IMR-90 (cell line): Measurements from ENCODE around the gene PCBP4. TPM values are rescaled to one million over a fixed set of nuclear protein-coding genes. Genes with fewer than 3 reads are reported as not detected.

Experiments
- ATAC-seq: fragments of 200-7000 bp; cut with Tn5 transposase; 2 replicates; pipeline ENCODE4 v1.9.1; 2020; ENCODE audit warnings: low read depth, mild to moderate bottlenecking, moderate library complexity
- BruUV-seq: library from RNA; stranded (reverse); fragments of 400-500 nt; replicated peaks from 2 replicates; lab custom pipeline; 2021; lab: Mats Ljungman, UMichigan
- CTCF ChIA-PET: fragments of 300-600 bp; formaldehyde crosslinking; extraction: SDS; loops from one replicate; lab custom pipeline; 2021; ENCODE audit warnings: antibody characterized with exemption; lab: Yijun Ruan, JAX
- POLR2A ChIA-PET: fragments of 300-600 bp; sonication (Branson Sonifier 250); formaldehyde crosslinking; loops from one replicate; lab custom pipeline; 2022; ENCODE audit warnings: antibody characterized with exemption; ENCODE audit not compliant: unreplicated experiment; lab: Charles Lee
- DNase-seq: peaks from one replicate; pipeline ENCODE4 v3.0.0; 2013
- H2AFZ ChIP-seq: replicated peaks from 2 replicates; pipeline ENCODE3; 2013; ENCODE audit warnings: low read length, mild to moderate bottlenecking; ENCODE audit not compliant: poor library complexity
- H2AK5ac ChIP-seq: 2 replicates; pipeline ENCODE4 v1.6.1; 2013; ENCODE audit warnings: low read depth, low read length, inconsistent platforms
- H2AK9ac ChIP-seq: replicated peaks from 2 replicates; pipeline ENCODE3; 2013; ENCODE audit warnings: mild to moderate bottlenecking, low read depth, low read length, moderate library complexity; ENCODE audit not compliant: poor library complexity
- H2BK120ac ChIP-seq: 2 replicates; pipeline ENCODE4 v1.6.1; 2013; ENCODE audit warnings: low read depth, low read length, inconsistent platforms
- H2BK15ac ChIP-seq: 3 replicates; pipeline ENCODE4 v1.6.1; 2013; ENCODE audit warnings: low read depth, low read length, inconsistent platforms
- H2BK20ac ChIP-seq: 2 replicates; pipeline ENCODE4 v1.6.1; 2013; ENCODE audit warnings: low read depth, mild to moderate bottlenecking, inconsistent platforms, low read length, moderate library complexity
- H2BK5ac ChIP-seq: 2 replicates; pipeline ENCODE4 v1.6.1; 2013; ENCODE audit warnings: mild to moderate bottlenecking, low read depth, low read length, inconsistent platforms; ENCODE audit not compliant: poor library complexity, severe bottlenecking
- H3K14ac ChIP-seq: replicated peaks from 2 replicates; pipeline ENCODE4 v1.6.1; 2013; ENCODE audit warnings: low read depth, low read length, inconsistent platforms
- H3K18ac ChIP-seq: 2 replicates; pipeline ENCODE4 v1.6.1; 2013; ENCODE audit warnings: low read depth, low read length, control low read depth
- H3K23ac ChIP-seq: 2 replicates; pipeline ENCODE4 v1.6.1; 2013; ENCODE audit warnings: low read depth, low read length, inconsistent platforms
- H3K27ac ChIP-seq: 2 replicates; pipeline ENCODE4 v1.5.1; 2013; ENCODE audit warnings: mild to moderate bottlenecking, control low read depth, low read length; ENCODE audit not compliant: insufficient read depth
- H3K27me3 ChIP-seq: 2 replicates; pipeline ENCODE4 v1.6.1; 2013; ENCODE audit warnings: low read length; ENCODE audit not compliant: control insufficient read depth, insufficient read depth
- H3K36me3 ChIP-seq: 2 replicates; pipeline ENCODE4 v1.6.1; 2013; ENCODE audit warnings: low read length, mixed read lengths; ENCODE audit not compliant: control insufficient read depth, insufficient read depth
- H3K4ac ChIP-seq: 2 replicates; pipeline ENCODE4 v1.6.1; 2013; ENCODE audit warnings: low read depth, low read length, inconsistent platforms
- H3K4me1 ChIP-seq: 2 replicates; pipeline ENCODE4 v1.6.1; 2013; ENCODE audit warnings: low read length, mixed read lengths; ENCODE audit not compliant: control insufficient read depth, insufficient read depth
- H3K4me2 ChIP-seq: 2 replicates; pipeline ENCODE4 v1.6.1; 2013; ENCODE audit warnings: low read depth, mild to moderate bottlenecking, control low read depth, low read length, moderate library complexity
- H3K4me3 ChIP-seq: 2 replicates; pipeline ENCODE4 v1.5.1; 2013; ENCODE audit warnings: low read depth, mild to moderate bottlenecking, control low read depth, low read length, moderate library complexity; ENCODE audit not compliant: insufficient read depth
- H3K56ac ChIP-seq: 2 replicates; pipeline ENCODE4 v1.6.1; 2013; ENCODE audit warnings: low read length, inconsistent platforms; ENCODE audit not compliant: insufficient read depth; ENCODE audit errors: extremely low read depth
- H3K79me1 ChIP-seq, 2 experiments: 2 replicates each; pipeline ENCODE4 v1.6.1; 2013; ENCODE audit warnings: low read length in 2 of 2, inconsistent platforms in 1 of 2, low read depth in 1 of 2
- H3K9ac ChIP-seq: 2 replicates; pipeline ENCODE4 v1.6.1; 2013; ENCODE audit warnings: low read depth, low read length, control low read depth
- H3K9me1 ChIP-seq: 2 replicates; pipeline ENCODE4 v1.6.1; 2013; ENCODE audit warnings: low read length, inconsistent platforms; ENCODE audit not compliant: insufficient read depth
- H3K9me3 ChIP-seq: 2 replicates; pipeline ENCODE4 v1.6.1; 2013; ENCODE audit warnings: low read length; ENCODE audit not compliant: control insufficient read depth, insufficient read depth
- H4K20me1 ChIP-seq: 2 replicates; pipeline ENCODE4 v1.6.1; 2013; ENCODE audit warnings: low read length, inconsistent platforms; ENCODE audit not compliant: insufficient read depth
- H4K5ac ChIP-seq: 2 replicates; pipeline ENCODE4 v1.6.1; 2013; ENCODE audit warnings: mild to moderate bottlenecking, low read depth, low read length, control low read depth
- H4K8ac ChIP-seq, 2 experiments: 2 replicates each; pipeline ENCODE4 v1.6.1; 2013; ENCODE audit warnings: low read depth in 2 of 2, low read length in 2 of 2, control low read depth in 1 of 2, inconsistent platforms in 1 of 2
- H4K91ac ChIP-seq: 2 replicates; pipeline ENCODE4 v1.6.1; 2013; ENCODE audit warnings: low read depth, low read length, inconsistent platforms; ENCODE audit not compliant: insufficient read depth
- BHLHE40 ChIP-seq: fragments of 150-350 bp; IDR thresholded peaks from 2 replicates; pipeline ENCODE4 v1.6.1; 2016; ENCODE audit warnings: mild to moderate bottlenecking, low read depth, low read length
- CEBPB ChIP-seq: IDR thresholded peaks from 2 replicates; pipeline ENCODE4 v1.6.1; 2012; ENCODE audit warnings: low read depth, low read length, improper control_type of control experiment
- WGBS, 2 experiments: methylation state at CpG; one replicate each; pipeline versions ENCODE4 v1.1.5 to v1.1.7; 2013; ENCODE audit warnings: missing lambda C conversion rate in 2 of 2; ENCODE audit not compliant: insufficient read length in 1 of 2; ENCODE audit errors: extremely low coverage in 2 of 2; 5-methylcytosine and 5-hydroxymethylcytosine counted together
- dilution Hi-C: fragments of 300-500 bp; cut with HindIII; formaldehyde crosslinking; loops from one replicate; pipeline ENCODE4 v1.14.3; 2018; ENCODE audit warnings: low sequenced_read_pairs; ENCODE audit not compliant: unreplicated experiment
- in situ Hi-C: fragments of 300-500 bp; cut with MboI; formaldehyde crosslinking; loops from 3 replicates; pipeline ENCODE4 v1.14.3; 2019; ENCODE audit warnings: low sequenced_read_pairs, inconsistent platforms, mixed read lengths
- intact Hi-C: fragments of 100-400 bp; cut with micrococcal nuclease; formaldehyde crosslinking; loops from 2 replicates; pipeline ENCODE4 v1.10.0; 2022
- polyA plus RNA-seq, 3 experiments: library from polyadenylated mRNA; depleted of rRNA; stranded (reverse); fragments of >200 nt; gene quantifications; 2 replicates each; pipeline ENCODE4 v1.2.3, GENCODE V29; 2012; ENCODE audit warnings: low replicate concordance in 1 of 3
- total RNA-seq: library from RNA; depleted of rRNA; stranded (reverse); fragments of >200 nt; gene quantifications from 2 replicates; pipeline ENCODE4 v1.2.3, GENCODE V29; 2012
- TF ChIP-seq, protein P1 (sequence below): fragments of 150-350 bp; IDR thresholded peaks from 2 replicates; pipeline ENCODE4 v1.6.1; 2016; ENCODE audit warnings: low read depth, mild to moderate bottlenecking, low read length, moderate library complexity, borderline replicate concordance
- TF ChIP-seq, protein P2 (sequence below): conservative IDR thresholded peaks from 2 replicates; pipeline ENCODE4 v1.5.1; 2012; ENCODE audit warnings: mild to moderate bottlenecking, low read depth, low read length, improper control_type of control experiment

Gene PCBP4
- total and polyA plus RNA-seq, 2 of the 4 experiments (the other 2 are of a cell fraction): 70.8 to 110 TPM

DNA sequence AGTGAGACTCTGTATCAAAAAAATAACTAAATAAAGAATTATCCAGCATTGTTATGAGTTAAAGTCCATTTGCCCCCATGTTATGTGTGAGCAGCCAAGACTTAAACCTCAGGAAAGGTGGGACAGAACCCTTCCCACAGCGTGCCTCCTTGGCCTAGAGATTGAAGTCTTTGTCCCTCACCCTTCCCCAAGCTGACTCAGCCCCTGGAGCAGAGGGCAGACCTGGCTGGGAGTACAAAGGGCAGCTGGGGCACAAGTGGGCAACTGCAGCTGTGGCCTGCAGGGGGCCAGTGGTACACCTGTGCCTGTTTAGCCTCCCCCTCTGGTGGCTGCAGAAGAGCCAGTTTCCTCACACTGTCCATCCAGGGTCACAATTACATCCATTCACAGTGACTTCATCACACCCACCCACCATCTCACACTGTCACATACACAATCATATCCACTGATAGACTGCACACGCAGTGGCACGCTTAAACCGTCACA, 15.1 kb upstream of the PCBP4 start:
- peak overlapping the region; percentile 73 for H2BK5ac ChIP-seq
- peak; percentile 10; the same call in 1 of the 2 replicates for ATAC-seq
- in situ Hi-C loops (no loop called here), intact Hi-C loops (loop anchor here (2.0 kb wide), 1 partner anchor 40 kb away; the partner anchor contains the start of gene PARP3), dilution Hi-C loops (no loop called here)
- ChIA-PET POLR2A (interaction anchor here (1.0 kb wide), 1 partner anchor 10 kb away, joined by 6 read pairs; no protein-coding TSS in a partner anchor), CTCF (interaction anchor here (0.7 to 1.3 kb wide), 2 partner anchors 9 to 10 kb away, joined by 3 read pairs; partner anchors contain the start of gene ABHD14B)
- peak overlapping the region; percentile 87 for H3K14ac ChIP-seq
- H2BK120ac ChIP-seq: peak overlapping the region; percentile 6; the same call in 1 of the 2 replicates
- H3K9me1 ChIP-seq: peaks cover 7% of the 10 kb centered on the region
- H4K91ac ChIP-seq: peak overlapping the region; percentile 56
- H2AFZ ChIP-seq: peak overlapping the region; percentile 85
- H4K5ac ChIP-seq: peak overlapping the region; percentile 80
- H2AK5ac ChIP-seq: peak overlapping the region; percentile 97
- no peak for DNase-seq
- H3K18ac ChIP-seq: peak overlapping the region; percentile 74
- no peaks in the 10 kb centered on the region for H3K27me3 ChIP-seq
- H3K9ac ChIP-seq: peak overlapping the region; percentile 84
- peak overlapping the region; percentile 97 for H3K4me2 ChIP-seq
- peak overlapping the region; percentile 63 for H3K4me3 ChIP-seq
- peaks cover 11% of the 10 kb centered on the region for H3K4me1 ChIP-seq
- peak overlapping the region; percentile 84 for H3K4ac ChIP-seq
- WGBS, 2 experiments: no CpG with 5 or more reads among the region's 4 CpGs
- H3K56ac ChIP-seq: peak overlapping the region; percentile 5; the same call in 1 of the 2 replicates
- peak overlapping the region; percentile 91 for H2AK9ac ChIP-seq
- H2BK20ac ChIP-seq: no peak overlapping the region
- peak overlapping the region; percentile 78; the same call in 1 of the 2 replicates for H3K23ac ChIP-seq
- peak overlapping the region; percentile 90 for H3K27ac ChIP-seq
- H2BK15ac ChIP-seq: peak overlapping the region; percentile 46; the same call in 1 of the 3 replicates
- TF ChIP-seq, protein P1, sequence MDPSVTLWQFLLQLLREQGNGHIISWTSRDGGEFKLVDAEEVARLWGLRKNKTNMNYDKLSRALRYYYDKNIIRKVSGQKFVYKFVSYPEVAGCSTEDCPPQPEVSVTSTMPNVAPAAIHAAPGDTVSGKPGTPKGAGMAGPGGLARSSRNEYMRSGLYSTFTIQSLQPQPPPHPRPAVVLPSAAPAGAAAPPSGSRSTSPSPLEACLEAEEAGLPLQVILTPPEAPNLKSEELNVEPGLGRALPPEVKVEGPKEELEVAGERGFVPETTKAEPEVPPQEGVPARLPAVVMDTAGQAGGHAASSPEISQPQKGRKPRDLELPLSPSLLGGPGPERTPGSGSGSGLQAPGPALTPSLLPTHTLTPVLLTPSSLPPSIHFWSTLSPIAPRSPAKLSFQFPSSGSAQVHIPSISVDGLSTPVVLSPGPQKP: no peak
- TF ChIP-seq BHLHE40 (peak; percentile 77), CEBPB (no peak)
- TF ChIP-seq, protein P2, sequence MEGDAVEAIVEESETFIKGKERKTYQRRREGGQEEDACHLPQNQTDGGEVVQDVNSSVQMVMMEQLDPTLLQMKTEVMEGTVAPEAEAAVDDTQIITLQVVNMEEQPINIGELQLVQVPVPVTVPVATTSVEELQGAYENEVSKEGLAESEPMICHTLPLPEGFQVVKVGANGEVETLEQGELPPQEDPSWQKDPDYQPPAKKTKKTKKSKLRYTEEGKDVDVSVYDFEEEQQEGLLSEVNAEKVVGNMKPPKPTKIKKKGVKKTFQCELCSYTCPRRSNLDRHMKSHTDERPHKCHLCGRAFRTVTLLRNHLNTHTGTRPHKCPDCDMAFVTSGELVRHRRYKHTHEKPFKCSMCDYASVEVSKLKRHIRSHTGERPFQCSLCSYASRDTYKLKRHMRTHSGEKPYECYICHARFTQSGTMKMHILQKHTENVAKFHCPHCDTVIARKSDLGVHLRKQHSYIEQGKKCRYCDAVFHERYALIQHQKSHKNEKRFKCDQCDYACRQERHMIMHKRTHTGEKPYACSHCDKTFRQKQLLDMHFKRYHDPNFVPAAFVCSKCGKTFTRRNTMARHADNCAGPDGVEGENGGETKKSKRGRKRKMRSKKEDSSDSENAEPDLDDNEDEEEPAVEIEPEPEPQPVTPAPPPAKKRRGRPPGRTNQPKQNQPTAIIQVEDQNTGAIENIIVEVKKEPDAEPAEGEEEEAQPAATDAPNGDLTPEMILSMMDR: peak; percentile 41
- BruUV-seq: no TSS peak
- H4K8ac ChIP-seq: peak overlapping the region; percentile 45 to 65
- peaks cover 5 to 44% of the 10 kb centered on the region in 2 experiments; a peak in 3 of 4 replicates for H3K79me1 ChIP-seq
- no peaks in the 10 kb centered on the region for H3K9me3 ChIP-seq
- peaks cover 4% of the 10 kb centered on the region for H4K20me1 ChIP-seq
- no peaks in the 10 kb centered on the region; the same call in 1 of the 2 replicates for H3K36me3 ChIP-seq
